ENCODE data around the gene PBX3.

The PBX3 gene

GRCh38 chr9:125852386-125852785, 105.2 kb downstream of the PBX3 start:
- H3K27me3 Mint-ChIP-seq (ENCODE audit: low read depth) = no peaks in the 10 kb centered on the region

DNA sequence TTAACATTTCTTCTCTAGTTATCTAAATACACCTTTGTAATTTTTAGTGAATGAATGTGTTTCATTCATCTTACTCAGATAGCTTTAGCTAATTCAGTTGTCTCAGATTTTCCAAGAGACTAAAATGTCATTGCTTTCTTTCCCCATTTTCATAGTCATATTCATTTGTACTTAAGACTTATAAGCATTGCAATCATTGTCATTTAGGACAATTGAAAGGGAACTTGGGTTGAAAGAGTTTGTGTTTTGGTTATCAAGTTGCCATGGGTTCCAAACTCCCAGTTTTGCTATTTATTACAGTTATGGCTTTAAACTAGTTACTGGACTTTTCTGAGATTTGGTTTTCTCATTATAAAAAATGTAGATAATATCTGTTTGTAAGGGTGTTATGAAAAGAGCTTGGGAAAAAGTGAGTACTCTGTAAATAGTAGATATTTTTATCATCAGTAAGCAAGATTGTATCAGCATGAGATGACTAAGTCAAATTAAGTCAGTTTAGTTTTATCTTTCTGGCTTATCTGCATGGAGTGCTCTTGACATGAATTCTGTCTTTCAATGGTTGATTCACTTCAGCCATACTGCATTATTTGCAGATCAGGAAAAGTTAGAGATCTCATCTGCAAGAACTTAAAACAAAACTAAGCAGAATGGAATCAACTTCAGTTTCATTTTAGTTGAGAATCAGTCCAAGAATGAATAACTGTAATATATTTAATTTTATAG, 107.5 kb downstream of the PBX3 start:
- Mint-ChIP-seq H3K4me1 (no peaks in the 10 kb centered on the region), H3K27ac (no peak overlapping the region), H3K27me3 (ENCODE audit: low read depth) (no peaks in the 10 kb centered on the region), H3K9me3 (no peaks in the 10 kb centered on the region), H3K36me3 (ENCODE audit: low read depth) (no peaks in the 10 kb centered on the region), H3K4me3 (no peak overlapping the region)
- no peak for TF ChIP-seq CTCF (IDR thresholded peaks at IDR 0.05; ENCODE audit: unreplicated experiment in 3 of 3)

More at GRCh38 chr9:125852386-125852785, 105.2 kb downstream of the PBX3 start:
- no peaks in the 10 kb centered on the region for H3K4me1 Mint-ChIP-seq
- H3K4me3 Mint-ChIP-seq = no peak overlapping the region
- no peaks in the 10 kb centered on the region for H3K9me3 Mint-ChIP-seq
- TF ChIP-seq CTCF (IDR thresholded peaks at IDR 0.05; ENCODE audit: unreplicated experiment in 3 of 3) = no peak
- H3K36me3 Mint-ChIP-seq (ENCODE audit: low read depth) = no peaks in the 10 kb centered on the region
- no peak overlapping the region for H3K27ac Mint-ChIP-seq

- no peak for TF ChIP-seq CTCF (IDR thresholded peaks at IDR 0.05; ENCODE audit: unreplicated experiment in 3 of 3)
- H3K36me3 Mint-ChIP-seq (ENCODE audit: low read depth) = peaks cover 5% of the 10 kb centered on the region
- no peaks in the 10 kb centered on the region for H3K4me1 Mint-ChIP-seq
- peaks cover 5% of the 10 kb centered on the region for H3K9me3 Mint-ChIP-seq
- no peaks in the 10 kb centered on the region for H3K27me3 Mint-ChIP-seq (ENCODE audit: low read depth)
- no peak overlapping the region for H3K4me3 Mint-ChIP-seq
- no peak overlapping the region for H3K27ac Mint-ChIP-seq
Observed at GRCh38 chr9:125856331-125856730, 109.2 kb downstream of the PBX3 start.

GRCh38 chr9:125861405-125862058, 114.4 kb downstream of the PBX3 start:
- no peak overlapping the region for H3K27ac Mint-ChIP-seq
- H3K4me3 Mint-ChIP-seq = no peak overlapping the region
- TF ChIP-seq CTCF (IDR thresholded peaks at IDR 0.05; ENCODE audit: unreplicated experiment in 3 of 3) = no peak
- H3K4me1 Mint-ChIP-seq = no peaks in the 10 kb centered on the region
- H3K9me3 Mint-ChIP-seq = peaks cover 10% of the 10 kb centered on the region
- peaks cover 13% of the 10 kb centered on the region for H3K36me3 Mint-ChIP-seq (ENCODE audit: low read depth)
- H3K27me3 Mint-ChIP-seq (ENCODE audit: low read depth) = no peaks in the 10 kb centered on the region

GRCh38 chr9:125863923-125864322, 116.8 kb downstream of the PBX3 start:
- Mint-ChIP-seq H3K27me3 (ENCODE audit: low read depth) (no peaks in the 10 kb centered on the region), H3K9me3 (peaks cover 10% of the 10 kb centered on the region), H3K36me3 (ENCODE audit: low read depth) (peaks cover 13% of the 10 kb centered on the region), H3K27ac (no peak overlapping the region), H3K4me3 (no peak overlapping the region), H3K4me1 (no peaks in the 10 kb centered on the region)
- no peak for TF ChIP-seq CTCF (IDR thresholded peaks at IDR 0.05; ENCODE audit: unreplicated experiment in 3 of 3)

All from nephron (organoid).